ENCODE data around the gene SYNRG. TPM values are rescaled to one million over a fixed set of nuclear protein-coding genes. Genes with fewer than 3 reads are reported as not detected.
"Not testable (repeated sequence)": the region's sequence is repeated elsewhere in the genome, so short reads cannot be mapped to it uniquely, and the experiment has no call there.

Gene SYNRG
- total RNA-seq, 1 donor from 2014 or later, result 26.1 TPM

GRCh38 chr17:37543637-37544052 lies 65.6 kb downstream of the SYNRG start:
- peak; percentile 32 for DNase-seq

DNA sequence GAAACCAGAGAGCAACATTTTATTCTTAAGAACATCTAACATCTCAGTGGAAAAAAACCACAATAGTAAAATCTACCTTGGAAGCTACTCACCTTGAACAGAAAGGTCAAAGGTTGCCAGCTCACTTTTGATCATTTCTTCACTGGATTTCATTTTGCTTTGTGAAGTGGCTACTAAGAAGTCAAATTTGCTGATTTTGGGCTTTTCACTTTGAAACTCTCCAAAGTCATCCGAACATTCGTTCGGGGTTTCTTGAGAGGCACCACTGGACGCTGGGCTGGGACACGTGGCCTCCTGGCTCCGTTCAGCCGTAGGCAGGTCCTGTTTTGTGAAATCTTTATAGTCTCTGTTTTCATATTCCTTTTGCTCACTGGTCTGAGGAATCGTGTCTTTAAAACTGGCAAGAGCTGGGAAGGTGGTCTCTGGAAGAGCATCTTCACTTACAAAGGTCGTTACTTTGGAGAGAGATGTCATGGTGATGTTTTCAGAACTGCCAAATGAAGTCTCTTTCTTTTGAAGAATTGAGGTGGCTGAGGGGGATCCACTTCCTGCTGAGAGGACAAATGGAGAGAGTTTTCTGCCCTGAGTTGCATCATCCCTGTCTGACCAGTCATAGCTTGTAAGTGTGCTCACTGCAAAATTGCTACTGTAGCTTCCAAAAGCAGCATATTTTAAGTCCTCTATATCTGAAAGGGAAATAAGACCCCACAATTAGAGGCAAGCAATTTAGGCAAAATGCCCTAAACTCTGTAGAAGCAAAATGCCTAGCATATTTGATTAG lies 67.1 kb downstream of the SYNRG start:
- no peak for DNase-seq

DNA sequence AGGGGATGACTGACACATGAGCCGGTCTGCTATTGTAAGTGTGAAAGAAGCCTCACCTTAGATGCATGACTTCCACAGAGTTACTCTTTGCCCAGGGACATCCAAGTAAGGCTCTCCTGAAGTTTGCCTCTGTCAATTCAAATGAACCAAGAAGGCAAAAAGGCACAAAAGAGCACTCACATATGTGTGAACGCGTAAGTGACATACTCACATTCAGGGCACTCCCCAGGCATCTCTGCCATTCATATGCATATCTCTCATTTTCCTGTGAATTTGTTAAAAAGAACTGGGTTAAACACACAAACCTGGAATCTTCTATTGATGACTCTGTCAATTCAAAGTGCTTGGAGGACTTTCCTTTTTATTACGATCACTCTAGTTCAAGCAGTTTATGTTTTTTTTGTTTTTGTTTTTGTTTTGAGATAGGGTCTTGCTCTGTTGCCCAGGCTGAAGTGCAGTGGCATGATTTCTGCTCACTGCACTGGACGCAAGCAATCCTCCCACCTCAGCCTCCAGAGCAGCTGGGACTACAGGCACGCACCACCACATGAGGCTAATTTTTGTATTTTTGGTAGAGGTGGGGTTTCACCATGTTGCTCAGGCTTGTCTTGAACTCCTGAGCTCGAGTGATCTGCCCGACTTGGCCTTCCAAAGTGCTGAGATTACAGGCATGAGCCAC lies 70.1 kb downstream of the SYNRG start:
- DNase-seq, result no peak

DNA sequence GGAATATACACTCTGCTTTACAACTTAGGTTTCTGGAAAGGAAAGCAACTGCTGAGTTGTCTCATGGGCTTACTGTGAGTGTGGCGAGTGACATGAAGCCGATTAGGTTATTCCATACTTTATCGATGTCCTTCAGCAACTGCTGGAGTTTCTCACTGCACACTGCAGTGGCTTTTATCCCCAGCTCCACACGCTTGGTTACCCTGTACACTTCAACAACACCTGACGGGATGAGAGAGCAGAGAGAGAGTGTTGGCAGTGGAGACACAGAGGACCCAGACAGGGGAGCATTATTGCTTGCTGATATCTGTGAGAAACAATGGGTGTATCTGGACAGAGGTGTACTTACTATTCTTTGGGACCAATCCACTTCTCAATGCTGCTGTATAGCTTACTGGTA lies 73.3 kb downstream of the SYNRG start:
- no peak for DNase-seq

GRCh38 chr17:37532756-37533155 lies 76.5 kb downstream of the SYNRG start:
- DNase-seq, result peak; percentile 8

DNA sequence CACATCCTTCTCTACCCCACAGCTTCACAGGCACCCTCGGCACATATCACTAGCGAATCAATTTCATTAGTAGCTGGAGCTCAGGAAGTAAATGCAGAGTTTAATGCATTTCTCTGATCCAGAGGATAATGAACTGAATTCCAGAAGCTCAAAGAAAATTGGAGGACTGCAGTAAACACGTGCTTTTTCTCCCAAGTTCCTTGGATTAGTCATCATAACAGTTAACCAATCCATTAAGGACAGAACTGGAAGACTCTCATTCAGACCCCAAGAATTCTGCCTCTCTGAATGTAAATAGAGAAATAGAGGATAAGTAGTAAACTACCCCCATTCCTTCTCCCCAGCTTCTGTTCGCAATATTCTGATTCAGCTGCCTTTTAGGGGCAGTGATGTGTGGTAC lies 78.8 kb downstream of the SYNRG start:
- DNase-seq, result no peak

- DNase-seq, result peak; percentile 10
These were observed 81.9 kb downstream of the SYNRG start for GRCh38 chr17:37527249-37527851.

- no peak for DNase-seq
These were observed 85.5 kb downstream of the SYNRG start for GRCh38 chr17:37523715-37524219.

DNA sequence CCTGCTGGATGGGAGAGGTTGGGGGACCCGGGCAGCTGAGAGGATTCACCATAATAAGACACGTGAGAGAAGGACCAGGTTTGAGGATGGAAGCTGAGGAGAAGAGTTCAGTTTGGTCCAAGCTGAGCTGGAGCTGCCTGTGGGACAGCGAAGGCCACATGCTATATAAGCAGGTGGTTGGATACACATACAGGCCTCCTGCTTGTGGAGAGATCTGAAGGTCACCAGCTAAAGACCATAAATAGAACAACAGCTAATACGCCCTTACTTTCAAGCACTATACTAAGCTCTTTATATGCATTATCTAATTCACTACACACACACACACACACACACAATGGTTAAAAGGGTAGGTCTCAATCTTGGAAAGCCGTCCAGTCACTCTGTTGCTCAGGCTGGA lies 87.4 kb downstream of the SYNRG start:
- DNase-seq, result no peak

- DNase-seq, result no peak
These were observed 89.0 kb downstream of the SYNRG start for GRCh38 chr17:37520174-37520573.

GRCh38 chr17:37519251-37519985 lies 89.8 kb downstream of the SYNRG start:
- DNase-seq, result no peak

- DNase-seq, result no peak
These were observed 90.4 kb downstream of the SYNRG start for GRCh38 chr17:37518826-37519225.

DNA sequence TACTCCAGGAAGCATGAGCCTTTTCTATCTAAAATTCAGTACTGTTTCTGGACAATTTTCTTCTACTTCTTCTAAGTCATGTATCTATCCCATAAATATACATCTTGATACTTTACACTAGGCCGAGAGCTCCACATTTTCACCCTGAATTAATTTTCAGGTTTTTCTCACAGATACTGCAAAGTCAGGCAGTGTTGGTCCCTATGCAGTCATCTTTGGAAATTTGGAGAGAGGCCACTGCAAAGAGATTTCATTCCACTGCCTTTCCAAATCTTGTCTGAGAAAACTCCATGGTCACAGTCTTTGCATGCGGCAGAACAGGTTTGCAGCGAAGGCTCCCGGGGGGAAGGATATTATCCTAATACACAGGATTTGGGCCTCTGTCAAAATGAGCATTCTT lies 91.3 kb downstream of the SYNRG start:
- DNase-seq, result no peak

DNA sequence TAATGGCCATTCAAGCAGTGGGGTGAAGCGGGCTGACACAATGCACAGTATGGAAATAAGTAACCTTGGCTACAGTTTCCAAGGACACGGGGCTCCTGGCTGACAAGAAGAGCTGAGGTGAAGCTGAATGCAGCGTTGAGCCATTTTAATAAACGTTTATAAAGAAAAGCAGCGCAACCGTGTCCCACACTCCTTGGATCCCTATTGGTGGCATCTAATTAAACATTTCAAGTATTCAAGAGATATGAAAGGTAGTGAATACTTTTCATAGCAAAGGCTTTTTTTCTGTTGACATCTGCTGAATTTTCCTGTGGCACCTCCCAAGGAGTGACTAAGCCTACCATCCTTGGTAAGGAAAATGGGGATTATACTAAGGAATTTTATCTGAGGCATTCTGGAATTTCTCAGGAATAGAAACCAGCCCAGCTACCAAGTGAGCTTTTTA lies 93.1 kb downstream of the SYNRG start:
- DNase-seq, result no peak

DNA sequence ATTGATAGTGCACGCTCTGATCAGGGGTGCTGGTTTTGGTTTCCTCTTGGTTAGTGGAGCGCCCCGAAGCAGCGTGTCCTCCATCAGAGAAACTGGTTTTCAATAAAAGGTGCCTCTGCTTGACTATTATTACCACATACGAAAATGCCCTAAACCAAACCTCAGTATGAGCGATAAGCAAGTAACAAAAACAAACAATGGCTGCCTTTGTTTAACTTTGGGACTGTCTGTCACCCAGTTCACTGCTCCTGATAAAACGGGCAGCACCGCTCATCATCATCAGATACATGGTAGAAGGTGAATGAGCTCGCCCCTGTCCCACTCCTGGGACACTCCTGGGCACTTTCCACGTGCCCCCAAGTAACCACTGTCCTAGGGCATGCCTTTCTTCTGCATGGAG lies 95.5 kb downstream of the SYNRG start:
- DNase-seq, result no peak

DNA sequence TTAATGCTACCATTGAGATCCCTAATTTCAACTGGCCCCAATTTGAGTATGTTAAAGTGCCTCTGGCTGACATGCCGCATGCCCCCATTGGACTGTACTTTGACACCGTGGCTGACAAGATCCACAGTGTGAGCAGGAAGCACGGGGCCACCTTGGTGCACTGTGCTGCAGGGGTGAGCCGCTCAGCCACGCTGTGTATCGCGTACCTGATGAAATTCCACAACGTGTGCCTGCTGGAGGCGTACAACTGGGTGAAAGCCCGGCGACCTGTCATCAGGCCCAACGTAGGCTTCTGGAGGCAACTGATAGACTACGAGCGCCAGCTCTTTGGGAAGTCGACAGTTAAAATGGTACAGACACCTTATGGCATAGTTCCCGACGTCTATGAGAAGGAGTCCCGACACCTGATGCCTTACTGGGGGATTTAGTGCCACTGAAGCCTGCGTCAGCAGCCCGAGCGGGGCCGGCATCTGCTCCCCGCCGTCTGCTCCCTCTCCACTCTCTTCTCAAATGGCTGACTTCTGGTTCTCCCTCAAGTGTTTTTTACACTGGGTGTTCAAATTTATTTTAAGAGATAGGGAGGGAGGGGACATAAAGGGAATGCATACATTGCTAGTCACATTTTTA lies 96.7 kb downstream of the SYNRG start:
- DNase-seq, result no peak

DNA sequence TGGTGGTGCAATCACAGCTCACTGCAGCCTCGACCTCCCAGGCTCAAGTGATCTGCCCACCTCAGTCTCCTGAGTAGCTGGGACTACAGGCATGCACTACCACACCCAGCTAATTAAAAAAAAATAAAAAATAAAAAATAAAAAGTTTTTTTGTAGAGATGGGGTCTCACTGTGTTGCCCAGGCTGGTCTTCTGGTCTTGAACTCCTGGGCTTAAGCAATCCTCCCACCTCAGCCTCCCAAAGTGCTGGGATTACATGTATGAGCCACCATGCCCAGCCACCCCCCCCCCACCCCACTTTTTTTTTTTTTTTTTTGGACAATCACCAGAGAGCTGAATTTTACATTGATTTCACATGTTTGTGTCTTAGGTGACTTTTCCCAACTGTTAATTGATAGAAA lies 97.6 kb downstream of the SYNRG start:
- not testable (repeated sequence) for DNase-seq

- no peak for DNase-seq
These were observed 99.2 kb downstream of the SYNRG start for GRCh38 chr17:37510056-37510455.

GRCh38 chr17:37507111-37507510 lies 102.1 kb downstream of the SYNRG start:
- DNase-seq, result no peak

- DNase-seq, result no peak
These were observed 102.5 kb downstream of the SYNRG start for GRCh38 chr17:37506678-37507077.

DNA sequence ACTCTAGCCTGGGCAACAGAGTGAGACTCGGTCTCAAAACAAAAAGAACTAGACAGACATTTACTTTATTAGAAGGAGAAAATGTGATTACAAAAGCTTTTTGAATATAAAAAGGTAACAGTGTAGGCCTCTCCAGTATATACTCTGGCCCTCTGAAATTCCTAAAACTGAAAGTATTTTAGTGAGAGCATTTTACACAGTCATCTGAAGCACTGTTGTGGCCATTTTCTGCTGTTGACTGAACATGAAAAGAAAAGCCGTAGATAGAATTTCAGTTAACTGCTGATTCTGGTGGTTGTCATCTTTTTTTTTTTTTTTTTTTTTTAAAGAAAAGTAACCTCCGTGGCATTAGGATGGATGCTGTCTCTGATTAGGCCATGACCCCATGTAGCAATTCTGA lies 103.9 kb downstream of the SYNRG start:
- no peak for DNase-seq

DNA sequence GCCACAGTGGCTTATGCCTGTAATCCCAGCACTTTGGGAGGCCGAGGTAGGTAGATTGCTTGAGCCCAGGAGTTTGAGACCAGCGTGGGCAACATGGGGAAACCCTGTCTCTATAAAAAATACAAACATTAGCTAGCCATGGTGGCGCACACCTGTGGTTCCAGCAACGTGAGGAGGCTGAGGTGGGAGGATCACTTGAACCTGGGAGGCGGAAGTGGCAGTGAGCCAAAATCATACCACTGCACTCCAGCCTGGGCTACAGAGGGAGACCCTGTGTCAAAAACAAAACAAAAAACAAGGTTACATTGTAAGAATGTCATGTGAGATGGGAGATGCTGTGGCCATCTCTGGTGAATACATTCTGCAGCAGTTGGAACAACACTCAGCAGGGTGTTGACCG lies 106.1 kb downstream of the SYNRG start:
- no peak for DNase-seq

Data from skin of body (tissue), 2 donors.